Liver (tissue), 3 donors: Measurements from ENCODE around the gene NDUFV2.

ENCODE experiments used
- ATF3 ChIP-seq: IDR thresholded peaks from 2 replicates; pipeline ENCODE4 v1.6.1; 2016; ENCODE audit warnings: antibody characterized with exemption
- CTCF ChIP-seq: fragments of 150-350 bp; IDR thresholded peaks from 2 replicates; pipeline ENCODE4 v1.5.1; 2017; ENCODE audit warnings: improper control_type of control experiment, low read depth, low read length; ENCODE audit not compliant: missing input control
- EGR1 ChIP-seq, 2 donors: IDR thresholded peaks; 2 replicates each; pipeline ENCODE4 v1.6.1; 2016 to 2018; ENCODE audit warnings: antibody characterized with exemption in 2 of 2, low read depth in 2 of 2
- HNF4G ChIP-seq: IDR thresholded peaks from 2 replicates; pipeline ENCODE4 v1.6.1; 2016; ENCODE audit warnings: antibody characterized with exemption
- JUND ChIP-seq, 2 donors: IDR thresholded peaks; 2 replicates each; pipeline ENCODE4 v1.6.1; 2016; ENCODE audit warnings: antibody characterized with exemption in 2 of 2
- MAX ChIP-seq: IDR thresholded peaks from 2 replicates; pipeline ENCODE4 v1.6.1; 2016; ENCODE audit warnings: antibody characterized with exemption
- RAD21 ChIP-seq, 2 donors: IDR thresholded peaks; 2 replicates each; pipeline ENCODE4 v1.6.1; 2016; ENCODE audit warnings: antibody characterized with exemption in 2 of 2, mild to moderate bottlenecking in 2 of 2
- REST ChIP-seq: IDR thresholded peaks from 2 replicates; pipeline ENCODE4 v1.6.1; 2016; ENCODE audit warnings: antibody characterized with exemption, mild to moderate bottlenecking
- RXRA ChIP-seq, 2 donors: IDR thresholded peaks; 2 replicates each; pipeline ENCODE4 v1.6.1; 2017 to 2018; ENCODE audit warnings: antibody characterized with exemption in 2 of 2, mild to moderate bottlenecking in 1 of 2
- SP1 ChIP-seq: IDR thresholded peaks from 2 replicates; pipeline ENCODE4 v1.6.1; 2018; ENCODE audit warnings: antibody characterized with exemption, mild to moderate bottlenecking
- TAF1 ChIP-seq: conservative IDR thresholded peaks from 2 replicates; pipeline ENCODE4 v1.6.1; 2016; ENCODE audit warnings: antibody characterized with exemption, mild to moderate bottlenecking
- YY1 ChIP-seq: IDR thresholded peaks from 2 replicates; pipeline ENCODE4 v1.6.1; 2016; ENCODE audit warnings: antibody characterized with exemption, mild to moderate bottlenecking
- ZBTB33 ChIP-seq: IDR thresholded peaks from 2 replicates; pipeline ENCODE4 v1.6.1; 2016; ENCODE audit warnings: antibody characterized with exemption
- donor health status: healthy.
- donor health status: healthy.

GRCh38 chr18:9123520-9123919, 21.0 kb downstream of the NDUFV2 start:
- no peak for TF ChIP-seq MAX
- TF ChIP-seq CTCF, result no peak
- TF ChIP-seq ATF3, result no peak
- TF ChIP-seq SP1, result no peak
- no peak for TF ChIP-seq JUND (IDR thresholded peaks at IDR 0.05)
- TF ChIP-seq TAF1, result no peak
- TF ChIP-seq EGR1 (IDR thresholded peaks at IDR 0.05; ENCODE audit: low read depth in 2 of 2), result no peak
- TF ChIP-seq RAD21 (IDR thresholded peaks at IDR 0.05), result no peak
- TF ChIP-seq ZBTB33, result no peak
- TF ChIP-seq REST, result no peak
- no peak for TF ChIP-seq YY1
- no peak for TF ChIP-seq RXRA (IDR thresholded peaks at IDR 0.05)
- TF ChIP-seq HNF4G, result no peak
